Panc1 (cell line): Measurements from ENCODE around the gene ELL2. TPM values are rescaled to one million over a fixed set of nuclear protein-coding genes. Genes with fewer than 3 reads are reported as not detected.

Source experiments
- total RNA-seq: library from RNA; stranded (reverse); gene quantifications from one replicate; pipeline ENCODE4 v1.2.1, GENCODE V29; 2021; ENCODE audit not compliant: unreplicated experiment

ELL2 gene
- total RNA-seq, 1 experiment from 2014 or later, result 68.5 TPM

Other genes with a start within 250 kb of the ELL2 start
- gene RHOBTB3, start 230.5 kb downstream of the ELL2 start, total RNA-seq, result 95.2 TPM
- gene GLRX, start 139.1 kb downstream of the ELL2 start, total RNA-seq, result 5.8 TPM